ENCODE measurements around the gene FAM184B. TPM values are rescaled to one million over a fixed set of nuclear protein-coding genes. Genes with fewer than 3 reads are reported as not detected.

FAM184B gene
- total RNA-seq, 1 experiment from 2014 or later, result 0.09 TPM

GRCh38 chr4:17595471-17596005, 185.9 kb downstream of the FAM184B start:
- Mint-ChIP-seq H3K9me3 (no peaks in the 10 kb centered on the region), H3K36me3 (ENCODE audit: insufficient read depth in 1 of 3, low read depth in 3 of 3) (peaks cover 26 to 63% (median 37%) of the 10 kb centered on the region in 3 experiments; a peak in 6 of 7 replicates), H3K4me1 (no peaks in the 10 kb centered on the region), H3K27me3 (ENCODE audit: low read depth) (no peaks in the 10 kb centered on the region), H3K27ac (no peak overlapping the region), H3K4me3 (no peak overlapping the region)
- H2AFZ ChIP-seq (ENCODE audit: low read length), result no peak overlapping the region
- no peak overlapping the region for H2BK12ac ChIP-seq (ENCODE audit: insufficient read length, low read depth, low read length)
- H3K79me1 ChIP-seq (ENCODE audit: insufficient read depth, low read depth, low read length, poor library complexity, severe bottlenecking), result no peaks in the 10 kb centered on the region
- H4K8ac ChIP-seq (replicated peaks; ENCODE audit: insufficient read length, low read depth, low read length), result no peak overlapping the region
- H2AK5ac ChIP-seq (ENCODE audit: insufficient read length, low read length), result no peak overlapping the region
- H2BK120ac ChIP-seq (ENCODE audit: low read depth, low read length, poor library complexity, severe bottlenecking), result no peak overlapping the region
- DNase-seq, result no peak
- H4K91ac ChIP-seq (ENCODE audit: insufficient read length, low read depth, low read length), result no peak overlapping the region
- H3K18ac ChIP-seq (ENCODE audit: insufficient read length, low read depth, low read length), result no peak overlapping the region
- H3K23me2 ChIP-seq (ENCODE audit: insufficient read length, low read depth, low read length, poor library complexity, severe bottlenecking), result no peaks in the 10 kb centered on the region
- H3K4ac ChIP-seq (ENCODE audit: low read depth, low read length), result no peak overlapping the region
- no peaks in the 10 kb centered on the region for H3K79me2 ChIP-seq (ENCODE audit: insufficient read depth, low read length)
- H4K5ac ChIP-seq (ENCODE audit: insufficient read length, low read depth, low read length), result no peak overlapping the region
- H3K56ac ChIP-seq (ENCODE audit: insufficient read length, low read depth, low read length), result no peak overlapping the region
- no peak for TF ChIP-seq CTCF (conservative IDR thresholded peaks at IDR 0.05)
- H3K9ac ChIP-seq (ENCODE audit: extremely low read depth, insufficient read length, low read length), result no peak overlapping the region
- H3K23ac ChIP-seq (ENCODE audit: insufficient read length, low read depth, low read length), result no peak overlapping the region
- no peaks in the 10 kb centered on the region for H3K9me3 ChIP-seq (ENCODE audit: control insufficient read depth, low read depth, low read length)
- H3K4me2 ChIP-seq (ENCODE audit: insufficient read depth, insufficient read length, low read length), result no peak overlapping the region
- no peak overlapping the region for H3T11ph ChIP-seq (ENCODE audit: low read length)
- no peaks in the 10 kb centered on the region for H3K4me1 ChIP-seq (ENCODE audit: insufficient read depth, low read length)
- H3K14ac ChIP-seq (ENCODE audit: insufficient read depth, low read length), result no peak overlapping the region
- H2BK15ac ChIP-seq (ENCODE audit: low read depth, low read length), result no peak overlapping the region
- no CpG with 5 or more reads among the region's 6 CpGs for WGBS (ENCODE audit: extremely low coverage, insufficient read length, low lambda C conversion rate)
- no peaks in the 10 kb centered on the region for H4K20me1 ChIP-seq (ENCODE audit: control insufficient read depth, insufficient read depth, insufficient read length)
- H2BK20ac ChIP-seq (ENCODE audit: low read depth, low read length, poor library complexity, severe bottlenecking), result no peak overlapping the region
- H2BK5ac ChIP-seq (ENCODE audit: insufficient read length, low read length), result no peak overlapping the region
- no peak overlapping the region for H3K27ac ChIP-seq (ENCODE audit: insufficient read length, low read depth, low read length)
- no peaks in the 10 kb centered on the region for H3K27me3 ChIP-seq (ENCODE audit: insufficient read depth, low read length)
